Gastrocnemius medialis (tissue), 4 donors: ENCODE results near the gene DDX49. TPM values are rescaled to one million over a fixed set of nuclear protein-coding genes. Genes with fewer than 3 reads are reported as not detected.

Experiments
- ATAC-seq, 2 donors: fragments of 150-250 bp; one replicate each; pipeline ENCODE4 v1.9.1; 2016
- DNase-seq, 2 donors: peaks; one replicate each; pipeline ENCODE4 v3.0.0-alpha.2; 2019
- H3K27ac ChIP-seq, 4 donors: fragments of 200-600 bp; sonication (generic); 1 replicate in 1 of 4; 2 replicates in 3 of 4; pipeline ENCODE4 v1.5.1; 2016 to 2018; ENCODE audit warnings: mild to moderate bottlenecking in 2 of 4, moderate library complexity in 1 of 4
- H3K27me3 ChIP-seq, 3 donors: fragments of 200-600 bp; sonication (generic) in 2 of 3; 1 replicate in 1 of 3; 2 replicates in 2 of 3; pipeline versions ENCODE4 v1.5.1 to v1.6.0; 2016 to 2019; ENCODE audit warnings: mild to moderate bottlenecking in 1 of 3, moderate library complexity in 1 of 3
- H3K36me3 ChIP-seq, 2 donors: fragments of 200-600 bp; sonication (generic) in 1 of 2; one replicate each; pipeline ENCODE4 v1.5.1; 2017 to 2018
- H3K4me1 ChIP-seq, 2 donors: fragments of 200-600 bp; sonication (generic) in 1 of 2; one replicate each; pipeline ENCODE4 v1.5.1; 2016 to 2017; ENCODE audit warnings: mild to moderate bottlenecking in 2 of 2
- H3K4me3 ChIP-seq, 4 donors: fragments of 200-600 bp; sonication (generic) in 3 of 4; 1 replicate in 1 of 4; 2 replicates in 3 of 4; pipeline ENCODE4 v1.5.1; 2016 to 2019; ENCODE audit warnings: mild to moderate bottlenecking in 2 of 4
- H3K9me3 ChIP-seq, 3 donors: fragments of 200-600 bp; sonication (generic) in 2 of 3; 1 replicate in 1 of 3; 2 replicates in 2 of 3; pipeline ENCODE4 v1.5.1; 2016 to 2019
- CTCF ChIP-seq, 5 experiments: fragments of 450-650 bp in 3 of 5; fragments of 200-600 bp in 2 of 5; sonication (generic) in 2 of 5; IDR thresholded peaks in 4 of 5; conservative IDR thresholded peaks in 1 of 5; 1 replicate in 4 of 5; 2 replicates in 1 of 5; pipeline ENCODE4 v1.5.1; 2016 to 2019; ENCODE audit warnings: antibody characterized with exemption in 5 of 5, mild to moderate bottlenecking in 3 of 5, moderate library complexity in 3 of 5
- POLR2A ChIP-seq, 2 donors: fragments of 450-650 bp; IDR thresholded peaks; one replicate each; pipeline ENCODE4 v1.6.1; 2017; ENCODE audit warnings: antibody characterized with exemption in 2 of 2, mild to moderate bottlenecking in 2 of 2, moderate library complexity in 2 of 2
- in situ Hi-C, 4 donors: fragments of 200-750 bp; cut with MboI; loops; one replicate each; pipeline versions ENCODE4 v1.15.0 to v1.8.0; 2017; ENCODE audit warnings: low sequenced_read_pairs in 4 of 4
- intact Hi-C: fragments of 100-400 bp; cut with DNase I; formaldehyde crosslinking; loops from one replicate; pipeline ENCODE4 v1.15.1; 2023; ENCODE audit warnings: low total_unique reads
- total RNA-seq, 4 donors: library from RNA; depleted of rRNA; stranded (reverse); fragments of >200 nt; gene quantifications; one replicate each; pipeline versions ENCODE4 v1.1.0 to v1.2.3, GENCODE V29; 2016

DDX49 gene
- total RNA-seq, 4 donors from 2014 or later, result 40.6 to 60.1 (median 44.2) TPM

- Histone ChIP-seq H3K9me3 (no peaks in the 10 kb centered on the region), H3K36me3 (peaks cover 0 to 4% of the 10 kb centered on the region in 2 donors), H3K27ac (no peak overlapping the region), H3K27me3 (no peaks in the 10 kb centered on the region), H3K4me3 (no peak overlapping the region), H3K4me1 (no peaks in the 10 kb centered on the region)
- TF ChIP-seq POLR2A (IDR thresholded peaks at IDR 0.05) (no peak), CTCF (IDR thresholded peaks at IDR 0.05 in 4 of 5, conservative IDR thresholded peaks at IDR 0.05 in 1 of 5) (no peak)
- intact Hi-C loops, result no loop called here
- DNase-seq (no peak), ATAC-seq (no peak)
- in situ Hi-C loops, result no loop called here
Observed at GRCh38 chr19:18879579-18880373, 39.7 kb upstream of the DDX49 start.

- TF ChIP-seq POLR2A (IDR thresholded peaks at IDR 0.05) (no peak), CTCF (IDR thresholded peaks at IDR 0.05 in 4 of 5, conservative IDR thresholded peaks at IDR 0.05 in 1 of 5) (no peak)
- in situ Hi-C loops, result no loop called here
- H3K36me3 ChIP-seq, result peaks cover 0 to 4% of the 10 kb centered on the region in 2 donors
- ATAC-seq (no peak), DNase-seq (no peak)
- intact Hi-C loops, result no loop called here
- no peaks in the 10 kb centered on the region for H3K27me3 ChIP-seq
- no peaks in the 10 kb centered on the region for H3K9me3 ChIP-seq
- no peak overlapping the region for H3K27ac ChIP-seq
- H3K4me3 ChIP-seq, result no peak overlapping the region
- H3K4me1 ChIP-seq, result no peaks in the 10 kb centered on the region
Observed at GRCh38 chr19:18881491-18881890, 38.0 kb upstream of the DDX49 start.

- DNase-seq (no peak), ATAC-seq (no peak)
- H3K36me3 ChIP-seq, result no peaks in the 10 kb centered on the region
- intact Hi-C loops, result no loop called here
- H3K27ac ChIP-seq, result no peak overlapping the region
- no peak for TF ChIP-seq POLR2A (IDR thresholded peaks at IDR 0.05)
- no peak for TF ChIP-seq CTCF (IDR thresholded peaks at IDR 0.05 in 4 of 5, conservative IDR thresholded peaks at IDR 0.05 in 1 of 5)
- H3K4me3 ChIP-seq, result no peak overlapping the region
- H3K9me3 ChIP-seq, result no peaks in the 10 kb centered on the region
- in situ Hi-C loops, result no loop called here
- no peaks in the 10 kb centered on the region for H3K4me1 ChIP-seq
- H3K27me3 ChIP-seq, result no peaks in the 10 kb centered on the region
Observed at GRCh38 chr19:18883526-18884304, 35.8 kb upstream of the DDX49 start.

DNA sequence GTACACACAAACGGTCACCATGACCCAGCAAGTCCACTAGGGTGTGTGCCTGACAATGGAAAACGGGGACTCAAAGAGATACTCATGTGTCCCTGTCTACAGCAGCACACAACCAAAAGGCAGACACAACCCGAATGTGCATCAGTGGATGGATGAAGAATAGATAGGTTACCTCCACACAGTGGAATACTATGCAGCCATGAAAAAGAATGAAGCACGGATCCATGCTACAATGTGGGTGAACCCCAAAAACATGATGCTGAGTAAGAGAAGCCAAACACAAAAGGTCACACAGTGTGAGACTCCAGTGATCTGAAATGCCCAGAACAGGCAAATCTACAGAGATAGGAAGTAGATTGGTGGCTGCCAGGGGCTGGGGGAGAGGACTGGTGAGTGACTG is 32.5 kb upstream of the DDX49 start:
- Histone ChIP-seq H3K36me3 (no peaks in the 10 kb centered on the region), H3K4me1 (no peaks in the 10 kb centered on the region), H3K27me3 (no peaks in the 10 kb centered on the region), H3K27ac (no peak overlapping the region), H3K4me3 (no peak overlapping the region), H3K9me3 (no peaks in the 10 kb centered on the region)
- TF ChIP-seq POLR2A (IDR thresholded peaks at IDR 0.05) (no peak), CTCF (IDR thresholded peaks at IDR 0.05 in 4 of 5, conservative IDR thresholded peaks at IDR 0.05 in 1 of 5) (no peak)
- DNase-seq, result no peak
- intact Hi-C loops, result no loop called here
- ATAC-seq, result no peak
- in situ Hi-C loops, result no loop called here
